NCI-H1092 treated with DMSO at 0.1 percent for 48 hours (cell line): ENCODE measurements around the gene XCL1.

Source experiments
- DNase-seq: peaks from one replicate; lab custom pipeline; 2025; lab: John Stamatoyannopoulos, UW

Gene XCL1

GRCh38 chr1:168605443-168605842 is 29.0 kb downstream of the XCL1 start:
- DNase-seq = no peak

- no peak for DNase-seq
Measured at GRCh38 chr1:168606096-168606495, 29.7 kb downstream of the XCL1 start.

GRCh38 chr1:168607872-168608428 is 31.5 kb downstream of the XCL1 start:
- no peak for DNase-seq

- DNase-seq = no peak
Measured at GRCh38 chr1:168608796-168609715, 32.7 kb downstream of the XCL1 start.

- DNase-seq = no peak
Measured at GRCh38 chr1:168609741-168610510, 33.5 kb downstream of the XCL1 start.

- no peak for DNase-seq
Measured at GRCh38 chr1:168613038-168613451, 36.6 kb downstream of the XCL1 start.

GRCh38 chr1:168613691-168614231 is 37.4 kb downstream of the XCL1 start:
- no peak for DNase-seq

- DNase-seq = no peak
Measured at GRCh38 chr1:168614235-168614634, 37.8 kb downstream of the XCL1 start.

- DNase-seq = no peak
Measured at GRCh38 chr1:168615965-168616364, 39.6 kb downstream of the XCL1 start.

- no peak for DNase-seq
Measured at GRCh38 chr1:168617974-168618750, 41.8 kb downstream of the XCL1 start.

- no peak for DNase-seq
Measured at GRCh38 chr1:168618886-168619285, 42.5 kb downstream of the XCL1 start.

- no peak for DNase-seq
Measured at GRCh38 chr1:168621356-168621755, 45.0 kb downstream of the XCL1 start.

GRCh38 chr1:168623003-168623828 is 46.8 kb downstream of the XCL1 start:
- no peak for DNase-seq

GRCh38 chr1:168623831-168624230 is 47.4 kb downstream of the XCL1 start:
- no peak for DNase-seq

- DNase-seq = no peak
Measured at GRCh38 chr1:168626326-168626725, 49.9 kb downstream of the XCL1 start.

- no peak for DNase-seq
Measured at GRCh38 chr1:168627370-168627769, 51.0 kb downstream of the XCL1 start.

GRCh38 chr1:168628807-168629206 is 52.4 kb downstream of the XCL1 start:
- DNase-seq = no peak

GRCh38 chr1:168629466-168629865 is 53.1 kb downstream of the XCL1 start:
- no peak for DNase-seq
